GM20000 (cell line): Measurements from ENCODE around the gene CHGA.

Source experiments
- DNase-seq: peaks from one replicate; pipeline ENCODE4 v3.0.0; 2012; ENCODE audit warnings: low spot score
- CTCF ChIP-seq: IDR thresholded peaks from 2 replicates; pipeline ENCODE4 v1.5.1; 2012; ENCODE audit warnings: mild to moderate bottlenecking, control low read depth; ENCODE audit errors: extremely low read depth, missing control alignments

CHGA gene

GRCh38 chr14:92942976-92943710 lies 20.2 kb downstream of the CHGA start:
- no peak for DNase-seq
- TF ChIP-seq CTCF, result no peak

- no peak for DNase-seq
These were observed 21.1 kb downstream of the CHGA start for GRCh38 chr14:92943855-92944570.

DNA sequence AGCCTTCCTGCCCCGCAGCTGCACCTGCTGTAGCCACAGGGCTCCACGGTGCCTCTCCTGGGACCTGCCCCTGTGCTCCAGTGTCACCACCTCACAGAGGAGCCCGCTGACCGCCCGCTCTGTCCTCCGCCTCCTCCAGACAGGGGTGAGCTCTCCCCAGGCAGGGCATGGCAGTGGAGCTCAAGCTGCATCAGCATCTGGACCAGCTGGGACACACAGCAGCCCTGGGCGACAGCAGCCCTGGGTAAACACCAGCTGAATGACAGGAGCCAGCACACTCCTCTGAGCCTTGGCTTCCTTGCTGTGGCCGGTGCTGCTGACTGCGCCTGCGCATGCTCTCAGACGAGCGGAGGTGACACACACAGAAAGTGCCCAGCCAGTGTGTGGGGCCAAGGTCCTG lies 22.0 kb downstream of the CHGA start:
- no peak for DNase-seq
- TF ChIP-seq CTCF, result no peak

More at GRCh38 chr14:92943855-92944570, 21.1 kb downstream of the CHGA start:
- TF ChIP-seq CTCF, result no peak

DNA sequence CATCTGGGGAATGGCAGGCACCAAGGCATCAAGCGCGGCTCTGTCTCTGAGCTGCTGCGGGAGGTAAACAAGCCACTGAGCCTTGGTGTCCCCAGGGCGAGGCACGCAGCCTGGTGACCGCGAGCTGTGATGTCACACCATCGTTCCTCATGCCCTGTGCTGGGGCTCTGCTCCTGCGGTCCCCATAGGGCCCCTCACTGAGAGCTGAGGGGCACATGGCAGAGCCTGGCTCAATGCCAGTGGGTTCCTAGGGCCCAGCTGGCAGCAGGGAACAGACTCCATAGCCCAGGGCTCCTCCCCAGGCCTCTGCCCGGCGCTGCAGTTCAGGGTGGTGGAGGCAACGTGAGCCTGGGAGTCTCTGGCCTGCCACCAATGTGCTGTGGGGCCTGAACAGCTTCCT lies 22.6 kb downstream of the CHGA start:
- TF ChIP-seq CTCF, result no peak
- no peak for DNase-seq

DNA sequence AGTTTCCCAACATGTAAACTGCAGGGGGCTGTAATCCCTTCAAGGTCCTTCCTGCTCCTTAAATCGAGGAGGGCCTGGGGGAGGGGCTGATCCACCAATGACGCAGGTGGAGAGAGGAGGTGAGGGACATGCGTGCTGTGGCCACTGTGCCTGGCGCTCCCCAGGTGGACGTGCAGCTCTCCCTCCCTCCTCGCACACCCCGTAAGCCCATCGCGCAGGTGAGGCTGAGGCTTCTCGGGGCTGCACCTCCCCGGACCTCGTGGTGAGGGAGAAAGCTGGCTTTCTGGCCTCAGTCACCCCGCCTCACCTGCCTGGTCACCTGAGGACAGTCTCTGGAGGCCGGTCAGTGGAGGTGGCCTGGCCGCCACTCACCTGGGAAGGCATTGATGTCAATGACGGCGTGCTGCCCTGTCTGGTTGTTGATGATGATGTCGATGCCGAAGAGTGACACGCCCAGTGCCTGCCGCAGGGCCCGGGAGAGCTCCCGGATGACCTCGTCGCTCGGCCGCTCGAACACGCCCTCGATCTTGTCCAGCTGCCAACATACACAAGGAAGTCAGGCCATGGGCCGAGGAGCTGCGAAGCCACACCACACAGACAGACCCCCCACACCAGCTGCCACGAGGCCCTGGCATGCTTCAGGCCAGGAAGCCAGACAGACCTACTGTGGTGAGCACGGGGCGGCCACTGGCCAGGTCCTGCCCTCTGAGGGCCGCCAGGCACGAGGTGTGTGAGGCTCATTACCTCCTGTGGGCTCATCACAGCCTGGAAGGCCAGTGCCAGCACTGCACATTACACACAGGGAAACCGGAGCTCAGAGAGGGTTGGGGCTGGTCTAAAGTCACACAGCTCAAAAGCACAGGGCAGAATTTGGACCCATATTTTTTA lies 23.3 kb downstream of the CHGA start:
- no peak for DNase-seq
- TF ChIP-seq CTCF, result no peak

DNA sequence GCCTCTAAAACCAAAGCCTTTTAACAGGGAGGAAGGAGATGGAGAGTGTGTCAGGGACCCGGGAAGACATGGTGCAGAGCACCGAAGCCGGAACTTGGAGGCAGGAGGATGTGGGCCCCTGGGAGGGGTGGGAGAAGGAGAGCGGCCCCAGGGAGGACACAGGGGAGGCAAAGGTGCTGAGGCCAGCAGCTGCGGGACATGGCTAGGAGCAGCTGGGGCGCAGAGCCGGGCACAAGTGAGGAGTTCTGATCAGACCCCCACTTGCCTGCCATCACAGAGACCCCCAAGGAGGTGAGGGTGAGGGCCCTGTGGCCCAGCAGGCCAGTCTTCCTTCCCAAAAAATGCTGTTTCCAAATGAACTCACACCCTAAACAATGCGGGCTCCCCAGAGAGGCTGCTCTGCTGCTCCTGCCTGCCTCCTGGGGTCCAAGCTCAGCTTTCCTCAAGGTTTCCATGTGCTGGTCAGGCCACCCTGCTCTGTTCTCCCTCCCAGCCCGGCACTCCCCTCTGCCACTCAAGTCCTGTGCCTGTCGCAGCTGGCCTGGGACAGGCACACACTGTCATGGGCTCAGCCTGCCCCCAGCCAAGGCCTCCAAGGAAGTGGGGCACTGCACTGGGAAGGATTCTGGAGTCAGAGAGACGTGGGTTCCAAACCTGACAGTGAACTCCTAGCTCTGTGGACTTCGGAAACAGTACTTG lies 24.0 kb downstream of the CHGA start:
- DNase-seq, result no peak
- no peak for TF ChIP-seq CTCF
